NCI-H146 (cell line): ENCODE data around the gene IQCF5.
"Not testable (repeated sequence)": the region's sequence is repeated elsewhere in the genome, so short reads cannot be mapped to it uniquely, and the experiment has no call there.

Experiments used
- DNase-seq: peaks from one replicate; lab custom pipeline; 2025; lab: John Stamatoyannopoulos, UW

IQCF5 gene

DNA sequence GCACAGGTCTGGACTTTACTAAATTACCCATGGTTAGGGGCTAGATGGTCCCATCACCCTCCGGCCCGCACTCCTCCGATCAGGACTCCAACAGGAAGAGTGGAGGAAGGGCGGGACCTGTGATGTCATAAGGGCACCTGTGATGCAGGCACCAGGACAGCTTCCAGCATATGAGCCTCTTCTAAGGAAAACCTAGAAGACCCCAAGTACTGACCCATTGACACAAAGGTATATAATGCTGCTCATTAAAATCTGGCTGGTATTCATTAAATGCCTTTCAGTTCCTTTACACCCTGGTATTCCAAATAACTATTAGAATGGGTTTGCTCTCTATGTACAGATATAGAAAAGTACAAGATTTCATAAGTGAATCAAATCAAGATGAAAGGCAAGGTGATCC is at the start of gene IQCF5:
TSS of gene IQCF5 (minus strand) at position 101 of the 400 bp plus-strand sequence. CDS start at position 31, 70 bp downstream.
- no peak for DNase-seq

DNA sequence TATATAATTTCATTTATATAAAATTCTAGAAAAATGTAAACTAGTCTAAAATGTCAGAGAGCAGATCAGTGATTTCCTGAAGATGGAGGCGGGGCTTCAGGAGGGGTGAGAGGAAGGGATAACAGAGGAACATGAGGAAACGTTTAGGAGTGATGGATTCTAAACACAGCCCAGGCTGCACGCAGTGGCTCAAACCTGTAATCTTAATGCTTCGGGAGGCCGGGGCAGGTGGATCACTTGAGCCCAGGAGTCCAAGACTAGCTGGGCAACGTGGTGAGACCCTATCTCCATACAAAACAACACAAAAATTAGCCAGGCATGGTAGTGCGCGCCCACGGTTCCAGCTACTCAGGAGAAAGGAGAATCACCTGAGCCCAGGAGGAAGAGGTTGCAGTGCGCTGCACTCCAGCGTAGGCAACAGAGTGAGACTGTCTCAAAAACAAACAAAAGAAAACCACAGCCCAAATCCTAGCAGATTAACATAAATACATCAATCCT is 45.7 kb upstream of the IQCF5 start:
- no peak for DNase-seq

- no peak for DNase-seq
Observed at GRCh38 chr3:51916418-51916817, 41.0 kb upstream of the IQCF5 start.

GRCh38 chr3:51908026-51908425 is 32.6 kb upstream of the IQCF5 start:
- no peak for DNase-seq

- DNase-seq, result no peak
Observed at GRCh38 chr3:51904034-51904823, 28.8 kb upstream of the IQCF5 start.

GRCh38 chr3:51902361-51902760 is 27.0 kb upstream of the IQCF5 start:
- DNase-seq, result not testable (repeated sequence)

DNA sequence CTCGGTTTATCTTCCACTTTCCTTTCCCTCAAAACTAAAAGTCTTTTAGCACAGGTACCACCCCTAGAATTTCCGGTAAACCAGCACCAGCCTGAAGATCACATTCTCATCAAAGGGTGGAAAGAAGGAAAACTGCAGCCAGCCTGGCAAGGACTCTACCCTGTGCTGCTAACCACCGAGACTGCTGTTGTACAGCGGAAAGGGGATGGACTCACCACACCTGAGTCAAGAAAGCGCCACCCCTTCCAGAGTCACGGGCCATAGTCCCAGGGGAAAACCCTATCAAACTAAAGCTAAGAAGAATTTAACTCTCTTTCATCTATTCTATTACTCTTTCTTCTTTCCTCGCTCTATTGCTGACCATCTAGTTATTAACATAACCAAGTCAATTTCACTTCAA is 24.6 kb upstream of the IQCF5 start:
- not testable (repeated sequence) for DNase-seq

DNA sequence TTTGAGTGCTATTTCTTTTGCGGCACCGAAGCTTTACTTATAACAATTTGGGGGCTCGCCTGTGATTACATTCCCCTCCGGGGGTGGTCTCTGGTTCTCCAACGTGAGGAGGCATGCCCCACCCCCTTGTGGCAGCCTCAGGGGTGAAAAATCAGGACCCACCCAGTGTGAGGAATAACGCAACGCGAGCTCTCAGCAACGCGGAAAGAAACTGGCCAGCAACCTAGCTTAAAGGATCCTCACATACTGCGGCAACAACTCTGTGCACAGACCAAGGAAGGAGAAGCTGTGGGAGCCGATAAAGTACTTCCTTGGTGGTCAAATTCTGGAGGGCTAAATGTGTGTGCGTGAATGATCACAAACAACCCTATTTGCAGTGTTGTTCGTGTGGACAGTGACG is 22.0 kb upstream of the IQCF5 start:
- no peak for DNase-seq

DNA sequence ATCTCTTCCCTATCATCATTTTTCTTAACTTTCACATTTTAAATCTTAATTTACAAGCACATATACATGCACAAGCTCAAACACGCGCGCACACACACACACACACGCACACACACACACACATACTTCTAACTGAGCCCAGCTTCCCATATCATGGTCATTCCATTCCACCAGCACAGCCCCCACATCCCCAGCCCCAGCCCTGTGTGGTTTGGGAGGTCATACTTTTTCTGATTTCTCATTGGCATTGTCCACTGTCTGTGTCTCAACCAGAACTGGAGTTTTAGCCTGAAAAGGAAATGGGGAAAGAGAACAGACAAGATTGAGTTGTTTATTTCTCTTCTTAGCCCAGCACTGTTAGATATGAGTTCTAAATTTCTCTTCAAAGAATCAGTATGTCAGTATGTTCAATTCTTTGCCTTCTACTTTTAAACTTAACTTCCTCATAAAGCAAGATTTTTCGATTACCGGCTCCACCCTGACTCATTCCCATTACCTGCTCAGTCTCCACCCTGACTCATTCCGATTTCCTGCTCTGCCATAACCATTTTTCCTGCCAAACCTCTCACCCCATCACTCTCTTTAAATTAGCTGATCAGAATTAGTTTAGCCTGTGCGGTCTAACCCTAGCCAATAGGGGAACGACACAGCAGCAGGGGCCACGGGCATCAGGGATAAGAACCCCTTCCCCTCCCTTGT is 21.4 kb upstream of the IQCF5 start:
- no peak for DNase-seq

- no peak for DNase-seq
Observed at GRCh38 chr3:51894939-51895338, 19.5 kb upstream of the IQCF5 start.

DNA sequence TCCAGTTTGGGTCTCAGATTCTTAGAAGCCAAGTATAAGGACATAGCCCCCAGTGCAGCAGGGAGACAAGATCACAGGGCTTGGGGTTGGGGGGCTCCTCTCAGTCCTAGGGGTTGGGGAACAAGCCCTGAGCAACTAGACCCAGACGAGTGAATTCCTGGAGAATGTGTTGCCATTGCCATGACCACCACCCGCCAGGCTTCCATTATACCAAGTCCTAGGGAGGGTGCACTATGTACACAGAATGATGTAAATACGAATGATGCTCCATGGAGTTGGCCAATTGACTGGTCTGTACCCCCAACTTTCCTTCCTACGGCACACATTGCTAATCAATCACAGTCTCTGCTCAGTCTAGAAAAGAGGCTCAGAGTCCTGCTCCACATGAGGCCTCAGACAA is 19.0 kb upstream of the IQCF5 start:
- DNase-seq, result no peak

DNA sequence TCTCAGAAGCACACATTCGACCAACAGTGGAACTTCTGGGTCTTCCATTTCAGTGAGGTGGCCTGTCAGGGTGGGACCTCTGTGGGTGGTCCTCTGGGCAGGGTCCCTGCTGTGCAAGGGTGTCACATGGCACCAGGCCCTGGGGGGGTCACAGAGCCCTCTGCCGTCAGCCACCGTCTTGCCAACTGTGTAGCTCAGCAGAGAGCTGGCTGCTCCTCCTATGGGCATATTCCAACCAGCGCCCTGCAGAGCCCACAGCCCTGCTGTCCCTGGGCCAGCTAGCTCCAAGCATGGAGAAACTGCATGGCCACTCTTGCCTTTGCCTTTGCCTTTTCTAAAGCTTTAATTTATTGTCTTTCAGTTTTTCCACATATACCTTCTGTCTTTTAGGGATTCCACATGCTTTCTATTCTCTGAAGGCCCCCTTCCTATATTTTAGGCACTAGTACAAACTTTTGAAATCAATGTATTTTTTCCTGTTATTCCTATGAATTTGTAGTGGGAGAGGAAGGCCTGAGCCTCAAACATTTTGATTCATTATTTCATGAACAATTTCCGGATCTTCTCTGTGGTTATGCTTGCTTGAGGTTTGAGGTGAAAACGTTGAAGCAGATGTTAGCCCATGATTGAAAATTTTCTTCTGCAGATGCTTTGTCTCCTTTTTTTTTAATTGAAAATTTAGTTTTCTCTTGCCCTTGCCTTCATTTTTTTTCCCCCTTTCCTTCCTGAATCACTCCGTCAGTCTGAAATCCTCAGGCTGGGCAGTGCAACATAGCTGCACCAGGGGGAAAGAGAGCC is 16.0 kb upstream of the IQCF5 start:
- no peak for DNase-seq

DNA sequence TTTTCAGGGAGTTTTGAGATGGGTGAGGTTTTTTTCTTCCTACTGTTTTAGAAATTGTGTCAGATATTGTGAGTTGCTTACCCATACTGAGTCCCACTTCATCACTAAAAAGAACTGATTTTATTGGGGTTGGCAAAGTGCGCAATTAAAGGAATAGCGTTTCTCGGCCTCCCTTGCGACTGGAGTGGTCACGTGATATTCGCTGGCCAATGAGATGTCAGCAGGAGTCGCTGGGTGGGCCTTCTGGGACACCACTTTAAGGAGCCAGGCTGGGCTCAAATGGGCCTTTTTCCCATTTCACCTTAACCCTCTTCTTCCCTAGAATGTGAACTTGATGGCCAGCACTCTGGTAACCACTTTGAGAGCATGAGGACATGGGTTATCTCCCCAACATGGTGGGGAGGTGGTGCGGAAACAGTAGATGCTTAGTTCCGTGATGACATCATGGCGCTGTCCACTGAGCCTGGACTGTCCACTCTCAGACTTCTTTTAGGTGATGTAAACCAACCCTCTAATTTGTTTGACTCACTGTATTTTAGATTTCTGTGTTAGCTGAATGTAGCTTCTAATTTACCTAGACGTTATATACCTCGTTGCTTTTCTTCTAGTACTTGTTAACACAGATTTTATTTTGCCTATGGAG is 13.2 kb upstream of the IQCF5 start:
- no peak for DNase-seq

DNA sequence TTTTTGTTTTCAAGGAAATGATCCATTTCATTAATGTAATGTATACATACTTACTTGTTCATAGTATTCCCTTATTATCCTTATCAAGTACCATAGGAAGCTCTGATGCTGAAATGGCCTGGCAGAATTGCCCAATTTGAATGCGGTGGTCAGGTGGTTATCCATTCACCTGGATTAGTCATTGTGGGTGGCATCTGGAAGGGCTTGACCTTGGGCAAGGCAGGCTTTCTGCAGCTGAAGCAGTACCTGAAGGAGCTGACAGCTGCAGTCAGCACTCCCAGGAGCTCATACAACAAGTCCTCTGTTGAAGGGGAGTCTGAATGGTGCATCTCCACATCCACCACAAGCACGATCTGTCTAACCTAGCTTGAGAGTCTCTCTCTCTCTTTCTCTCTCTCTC is 12.2 kb upstream of the IQCF5 start:
- no peak for DNase-seq

- DNase-seq, result no peak
Observed at GRCh38 chr3:51886447-51886846, 11.0 kb upstream of the IQCF5 start.

- no peak for DNase-seq
Observed at GRCh38 chr3:51879937-51880336, 4.5 kb upstream of the IQCF5 start.

- no peak for DNase-seq
Observed at GRCh38 chr3:51876186-51876585, 785 bp upstream of the IQCF5 start.

DNA sequence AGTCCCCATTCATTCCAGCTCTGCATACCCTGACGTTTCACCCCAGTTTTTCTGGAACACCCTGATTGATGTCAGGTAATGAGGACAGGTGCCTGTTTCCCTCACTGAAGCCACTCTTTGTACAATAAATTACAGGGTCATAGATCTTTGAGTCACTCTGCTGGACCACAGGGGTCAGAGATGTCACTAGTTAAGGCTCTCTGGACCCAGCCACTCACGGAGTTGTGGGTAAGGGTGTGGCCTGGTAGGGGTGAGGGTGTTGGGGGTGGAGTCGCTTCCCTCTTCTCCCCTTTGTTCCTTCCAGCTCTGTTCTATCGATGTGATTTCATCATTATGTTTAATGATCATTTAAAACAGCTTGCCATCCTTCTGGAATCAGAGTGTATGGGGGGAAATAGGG is 512 bp downstream of the IQCF5 start:
- DNase-seq, result no peak

DNA sequence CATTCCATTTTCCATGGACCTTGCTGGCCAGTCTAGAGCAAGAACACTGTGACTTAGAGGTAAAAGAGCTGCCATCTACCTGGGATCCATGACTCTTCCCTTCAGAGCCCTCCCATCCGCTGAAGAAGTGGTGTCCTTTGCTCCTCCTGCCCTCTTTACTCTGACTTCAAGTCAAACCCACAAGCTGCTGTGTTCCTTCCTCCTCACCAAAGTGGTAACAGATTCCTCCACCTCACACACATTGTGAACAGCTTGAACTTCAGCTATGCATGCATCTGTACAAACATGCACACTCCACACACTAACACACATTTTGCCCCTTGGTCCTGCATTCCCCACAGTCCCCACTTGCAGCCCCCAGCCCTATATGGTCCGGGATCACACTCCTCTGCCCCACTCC is 990 bp downstream of the IQCF5 start:
- DNase-seq, result no peak

- no peak for DNase-seq
Observed at GRCh38 chr3:51873876-51874275, 1.5 kb downstream of the IQCF5 start.

- DNase-seq, result no peak
Observed at GRCh38 chr3:51873253-51873766, 2.1 kb downstream of the IQCF5 start.

GRCh38 chr3:51869304-51869703 is 6.1 kb downstream of the IQCF5 start:
- DNase-seq, result no peak
